HuH-7.5 (cell line): ENCODE results near the gene TMEM217.
"Not testable (repeated sequence)": the region's sequence is repeated elsewhere in the genome, so short reads cannot be mapped to it uniquely, and the experiment has no call there.

Experiments
- DNase-seq: peaks from one replicate; pipeline ENCODE4 v3.0.0; 2011; ENCODE audit warnings: low spot score

The TMEM217 gene

DNA sequence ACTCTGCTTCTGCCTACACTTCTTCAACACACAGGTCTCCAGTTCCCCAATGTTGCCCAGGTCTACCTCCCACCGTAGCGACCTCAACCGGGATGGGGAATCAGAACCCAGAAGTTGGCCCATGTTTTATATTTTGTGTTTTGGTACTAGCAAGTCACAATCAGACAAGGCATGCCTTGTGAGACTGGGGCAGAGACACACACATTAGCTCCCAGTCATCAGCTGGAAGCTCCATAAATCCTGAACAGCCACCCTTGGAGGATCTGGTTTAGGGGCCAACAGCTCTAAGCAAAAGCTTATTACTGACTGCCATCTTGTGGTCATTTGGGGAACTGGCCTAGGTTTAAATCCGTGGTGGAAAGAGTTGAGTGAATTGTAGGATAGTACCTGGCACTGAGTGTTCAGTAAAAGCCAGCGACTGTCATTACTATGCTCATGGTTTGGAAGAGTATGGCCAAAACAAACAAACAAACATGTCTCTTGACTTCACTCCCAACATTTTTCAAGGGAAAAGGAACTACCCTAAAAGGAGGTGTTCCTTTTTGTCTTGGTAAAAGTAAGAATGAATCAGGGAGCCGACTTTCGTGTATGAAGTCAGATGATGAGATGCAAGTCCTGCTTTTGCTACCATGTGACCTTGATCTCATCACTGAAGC is 47.5 kb downstream of the TMEM217 start:
- peak; percentile 27 for DNase-seq

DNA sequence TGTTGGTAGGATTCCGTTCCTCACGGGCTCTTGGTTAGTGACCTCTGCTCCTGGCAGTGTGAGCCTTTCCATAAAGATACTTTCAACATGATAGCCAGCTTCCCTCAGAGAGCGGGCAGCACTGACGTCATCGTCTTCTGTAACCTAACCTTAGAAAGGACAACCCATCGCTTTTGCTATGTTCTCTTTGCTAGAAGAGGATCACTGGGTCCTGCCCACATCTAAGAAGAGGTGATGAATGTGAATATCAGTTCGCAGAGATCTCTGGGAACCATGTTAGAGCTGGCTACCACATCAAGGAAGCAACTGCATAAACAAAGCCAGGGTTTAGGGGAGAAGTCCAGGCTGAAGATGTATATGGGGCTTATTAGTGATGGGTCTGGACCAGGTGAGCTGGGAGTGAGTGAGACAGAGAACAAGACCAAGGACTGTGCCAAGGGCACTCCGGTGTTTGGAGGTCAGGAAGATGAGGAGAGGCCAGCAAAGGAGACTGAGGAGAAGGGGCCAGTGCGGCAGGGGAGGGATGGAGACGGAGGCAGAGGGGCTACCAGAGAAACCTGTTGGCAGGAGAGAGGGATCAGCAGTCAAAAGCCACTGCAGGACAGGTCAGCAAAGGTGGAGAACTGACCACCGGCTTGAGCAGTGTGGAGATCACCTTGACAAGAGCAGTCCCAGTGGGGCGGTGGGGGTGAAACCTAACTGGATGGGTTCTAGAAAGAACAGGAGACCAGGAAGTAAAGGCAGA is 48.3 kb downstream of the TMEM217 start:
- no peak for DNase-seq

DNA sequence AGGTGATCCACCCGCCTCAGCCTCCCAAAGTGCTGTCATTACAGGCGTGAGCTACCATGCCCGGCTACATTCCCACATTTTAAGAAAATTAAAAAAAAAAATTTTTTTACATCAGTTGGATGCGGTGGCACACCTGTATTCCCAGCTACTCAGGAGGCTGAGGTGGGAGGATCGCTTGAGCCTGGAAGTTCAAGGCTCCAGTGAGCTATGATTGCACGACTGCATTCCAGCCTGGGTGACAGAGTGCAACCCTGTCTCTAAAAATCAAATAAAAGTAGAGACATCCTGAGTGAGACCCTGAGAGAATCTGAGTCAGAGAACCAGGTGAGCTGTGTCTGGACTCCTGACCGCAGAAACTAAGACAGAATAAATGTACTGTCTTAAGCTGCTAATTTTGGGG is 49.2 kb downstream of the TMEM217 start:
- DNase-seq = no peak

- peak; percentile 43 for DNase-seq
Measured at GRCh38 chr6:37207903-37208456, 50.0 kb downstream of the TMEM217 start.

GRCh38 chr6:37206622-37207021 is 51.3 kb downstream of the TMEM217 start:
- DNase-seq = no peak

- no peak for DNase-seq
Measured at GRCh38 chr6:37205997-37206340, 52.0 kb downstream of the TMEM217 start.

DNA sequence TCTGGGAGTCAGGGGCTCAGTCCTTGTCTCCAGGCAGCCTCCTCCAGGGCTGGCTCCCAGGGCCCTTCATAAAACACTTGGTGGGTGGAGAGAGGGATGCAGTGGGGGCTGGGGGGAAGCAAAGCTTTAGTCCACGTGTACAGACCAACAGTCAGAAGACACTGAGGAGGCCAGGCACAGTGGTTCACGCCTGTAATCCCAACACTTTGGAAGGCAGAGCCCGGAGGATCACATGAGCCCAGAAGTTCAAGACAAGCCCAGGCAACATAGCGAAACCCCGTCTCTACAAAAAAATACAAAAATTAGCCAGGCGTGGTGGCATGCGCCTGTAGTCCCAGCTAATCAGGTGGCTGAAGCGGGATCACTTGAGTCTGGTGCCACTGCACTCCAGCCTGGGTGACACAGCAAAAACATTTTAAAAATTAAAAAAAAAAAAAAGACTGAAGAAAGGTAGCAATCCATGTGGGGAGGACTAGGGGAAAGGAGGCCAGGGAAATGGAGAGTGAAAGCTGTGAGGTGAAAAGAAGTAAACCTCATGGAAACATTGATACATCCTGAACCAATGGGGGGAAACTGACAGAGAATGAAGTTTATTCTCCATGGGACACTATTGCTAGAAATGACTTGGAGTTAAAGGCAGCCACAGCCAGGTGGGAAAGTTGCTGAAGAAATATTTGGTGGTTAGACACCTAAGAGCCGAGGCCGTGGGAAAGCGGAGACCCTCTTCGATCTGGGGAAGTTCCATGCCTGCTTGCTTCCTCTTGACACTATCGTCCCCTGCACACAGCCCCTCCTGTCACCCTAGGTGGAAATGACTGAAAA is 52.6 kb downstream of the TMEM217 start:
- no peak for DNase-seq

GRCh38 chr6:37204014-37204751 is 53.8 kb downstream of the TMEM217 start:
- DNase-seq = no peak

- no peak for DNase-seq
Measured at GRCh38 chr6:37202788-37203491, 55.0 kb downstream of the TMEM217 start.

DNA sequence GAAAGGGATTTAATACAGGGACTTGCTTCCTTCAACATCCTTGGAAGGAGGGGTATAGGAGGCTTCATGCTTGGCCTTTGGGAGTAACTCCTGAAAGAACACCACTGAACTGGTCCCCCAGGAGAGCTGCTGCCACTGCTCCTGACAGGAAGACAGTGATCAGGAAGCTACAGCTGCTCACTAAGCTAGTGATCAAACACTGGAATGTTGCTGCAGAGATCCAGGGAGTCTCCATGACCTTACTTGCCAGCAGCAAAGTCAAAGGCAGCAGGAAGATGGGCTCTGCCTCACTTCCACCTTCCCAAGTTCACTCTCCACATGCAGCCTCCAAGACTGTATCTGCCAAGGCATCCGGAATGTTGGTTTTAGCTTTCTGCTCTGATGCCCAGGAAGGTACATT is 56.2 kb downstream of the TMEM217 start:
- DNase-seq = no peak

GRCh38 chr6:37200085-37200484 is 57.9 kb downstream of the TMEM217 start:
- no peak for DNase-seq

DNA sequence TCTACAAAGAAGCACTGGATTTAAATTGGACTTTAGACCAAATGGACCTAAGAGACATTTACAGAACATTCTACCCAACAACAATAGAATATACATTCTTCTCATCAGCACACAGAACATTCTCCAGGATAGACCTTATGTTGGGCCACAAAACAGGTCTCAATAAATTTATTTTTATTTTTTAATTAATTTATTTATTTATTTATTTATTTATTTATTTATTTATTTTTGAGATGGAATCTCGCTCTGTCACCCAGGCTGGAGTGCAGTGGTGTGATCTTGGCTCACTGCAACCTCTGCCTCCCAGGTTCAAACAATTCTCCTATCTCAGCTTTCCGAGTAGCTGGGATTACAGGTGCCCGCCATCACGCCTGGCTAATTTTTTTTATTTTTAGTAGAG is 61.5 kb downstream of the TMEM217 start:
- DNase-seq = not testable (repeated sequence)

DNA sequence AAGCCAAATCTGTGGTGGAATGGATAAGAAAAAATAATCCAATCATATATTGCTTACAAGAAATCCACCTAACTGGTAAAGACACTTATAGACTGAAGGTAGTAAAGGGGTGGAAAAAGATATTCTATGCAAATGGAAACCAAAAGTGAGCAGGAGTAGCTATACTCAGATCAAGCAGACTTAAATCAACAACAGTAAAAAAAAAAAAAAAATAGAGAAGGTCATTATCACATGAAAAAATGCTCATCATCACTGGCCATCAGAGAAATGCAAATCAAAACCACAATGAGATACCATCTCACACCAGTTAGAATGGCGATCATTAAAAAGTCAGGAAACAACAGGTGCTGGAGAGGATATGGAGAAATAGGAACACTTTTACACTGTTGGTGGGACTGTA is 63.1 kb downstream of the TMEM217 start:
- DNase-seq = not testable (repeated sequence)

DNA sequence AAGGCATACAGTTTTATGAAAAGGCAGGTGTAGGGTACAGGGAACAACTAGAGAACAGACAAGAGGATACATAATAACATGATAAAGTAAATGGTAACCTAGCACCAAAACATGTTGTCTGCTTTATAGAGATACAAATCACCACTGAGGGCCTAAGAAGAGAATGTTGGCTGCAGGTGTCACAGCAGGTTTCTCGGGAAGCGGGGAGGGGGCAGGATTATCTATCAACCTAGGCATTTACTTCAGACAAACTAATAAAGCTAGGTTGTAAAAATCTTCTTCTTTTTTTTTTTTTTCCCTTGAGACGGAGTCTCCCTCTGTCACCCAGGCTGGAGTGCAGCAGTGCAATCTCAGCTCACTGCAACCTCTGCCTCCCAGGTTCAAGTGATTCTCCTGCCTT is 65.3 kb downstream of the TMEM217 start:
- DNase-seq = no peak

- DNase-seq = no peak
Measured at GRCh38 chr6:37190159-37190535, 67.8 kb downstream of the TMEM217 start.

DNA sequence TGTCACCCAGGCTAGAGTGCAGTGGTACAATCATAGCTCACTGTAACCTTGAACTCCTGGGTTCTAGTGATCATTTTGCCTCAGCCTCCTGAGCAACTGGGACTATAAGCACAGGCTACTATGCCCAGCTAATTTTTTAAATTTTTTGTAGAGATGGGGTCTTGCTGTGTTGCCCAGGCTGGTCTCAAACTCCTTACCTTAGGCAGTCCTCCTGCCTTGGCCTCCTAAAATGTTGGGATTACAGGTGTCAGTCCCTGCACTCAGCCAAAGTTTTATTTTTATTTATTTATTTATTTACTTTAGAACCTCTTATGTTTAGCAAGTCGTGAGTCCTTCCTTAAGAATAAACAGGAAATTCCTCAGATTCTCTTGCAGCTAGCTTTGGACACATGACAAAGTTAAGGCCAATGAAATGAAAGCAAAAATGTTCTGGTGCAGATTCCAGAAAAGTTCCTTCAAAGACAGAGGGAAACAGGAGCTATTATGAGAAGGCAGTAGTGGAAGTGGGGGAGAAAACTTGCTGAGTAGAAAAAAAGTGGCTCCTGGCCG is 68.9 kb downstream of the TMEM217 start:
- DNase-seq = no peak

DNA sequence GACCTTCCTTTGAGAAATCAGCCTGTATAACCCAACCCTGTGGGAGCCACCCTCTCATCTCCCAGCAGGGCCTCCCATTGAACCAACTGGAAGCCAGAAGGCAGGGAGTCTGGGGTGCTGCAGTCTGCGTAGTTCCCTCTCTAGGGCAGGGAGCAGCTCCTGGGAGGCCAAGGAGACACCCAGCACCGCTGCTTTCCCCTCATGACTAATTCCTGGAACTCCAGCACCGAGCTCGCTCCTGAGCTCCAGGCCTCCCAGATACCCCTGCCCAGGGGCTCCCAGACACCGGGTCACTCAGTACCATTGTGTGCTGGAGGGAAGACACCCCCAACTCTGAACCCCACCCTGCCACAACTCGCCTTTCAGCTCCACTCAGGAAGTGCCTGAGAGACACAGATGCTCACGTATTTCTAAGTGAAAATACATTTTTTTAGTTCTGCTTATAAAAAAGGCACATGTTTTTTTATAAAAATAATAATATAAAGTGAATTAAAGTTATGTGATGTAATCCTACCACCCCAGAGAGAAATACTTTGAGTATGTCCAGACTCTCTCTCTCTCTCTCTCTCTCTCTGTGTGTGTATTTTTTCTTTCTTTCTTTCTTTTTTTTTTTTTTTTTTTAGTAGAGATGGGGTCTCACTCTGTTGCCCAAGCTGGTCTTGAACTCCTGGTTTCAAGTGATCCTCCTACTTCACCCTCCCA is 70.5 kb downstream of the TMEM217 start:
- no peak for DNase-seq

GRCh38 chr6:37185949-37186720 is 71.8 kb downstream of the TMEM217 start:
- DNase-seq = not testable (repeated sequence)

GRCh38 chr6:37182736-37183590 is 75.0 kb downstream of the TMEM217 start:
- no peak for DNase-seq
